HG03558 (cell line): ENCODE data around the gene YWHAE.
"Not testable (repeated sequence)": the region's sequence is repeated elsewhere in the genome, so short reads cannot be mapped to it uniquely, and the experiment has no call there.

ENCODE experiments used
- ATAC-seq: cut with Tn5 transposase; IDR thresholded peaks from one replicate; pipeline ENCODE4 v1.9.1; 2021; ENCODE audit warnings: moderate number of reproducible peaks; ENCODE audit not compliant: unreplicated experiment; ENCODE audit errors: extremely low read depth

The YWHAE gene

GRCh38 chr17:1375615-1376014, 24.4 kb downstream of the YWHAE start:
- ATAC-seq = no peak

GRCh38 chr17:1374431-1375177, 25.4 kb downstream of the YWHAE start:
- no peak for ATAC-seq

- ATAC-seq = no peak
Measured at GRCh38 chr17:1373707-1374237, 26.2 kb downstream of the YWHAE start.

- ATAC-seq = no peak
Measured at GRCh38 chr17:1372618-1373017, 27.4 kb downstream of the YWHAE start.

- no peak for ATAC-seq
Measured at GRCh38 chr17:1371893-1372590, 28.0 kb downstream of the YWHAE start.

- no peak for ATAC-seq
Measured at GRCh38 chr17:1368588-1368987, 31.4 kb downstream of the YWHAE start.

- no peak for ATAC-seq
Measured at GRCh38 chr17:1367351-1367745, 32.7 kb downstream of the YWHAE start.

GRCh38 chr17:1366234-1366633, 33.8 kb downstream of the YWHAE start:
- ATAC-seq = no peak

- ATAC-seq = no peak
Measured at GRCh38 chr17:1365445-1366039, 34.5 kb downstream of the YWHAE start.

- ATAC-seq = no peak
Measured at GRCh38 chr17:1362964-1363363, 37.1 kb downstream of the YWHAE start.

- no peak for ATAC-seq
Measured at GRCh38 chr17:1362065-1362848, 37.8 kb downstream of the YWHAE start.

- ATAC-seq = no peak
Measured at GRCh38 chr17:1360975-1361374, 39.0 kb downstream of the YWHAE start.

GRCh38 chr17:1360315-1360714, 39.7 kb downstream of the YWHAE start:
- not testable (repeated sequence) for ATAC-seq

- ATAC-seq = no peak
Measured at GRCh38 chr17:1354030-1354429, 46.0 kb downstream of the YWHAE start.

- ATAC-seq = not testable (repeated sequence)
Measured at GRCh38 chr17:1352530-1352929, 47.5 kb downstream of the YWHAE start.

GRCh38 chr17:1351971-1352370, 48.1 kb downstream of the YWHAE start:
- ATAC-seq = no peak

- ATAC-seq = no peak
Measured at GRCh38 chr17:1351275-1351674, 48.7 kb downstream of the YWHAE start.

GRCh38 chr17:1347589-1348323, 52.3 kb downstream of the YWHAE start:
- ATAC-seq = no peak

- no peak for ATAC-seq
Measured at GRCh38 chr17:1344521-1344920, 55.5 kb downstream of the YWHAE start.

- no peak for ATAC-seq
Measured at GRCh38 chr17:1343554-1343953, 56.5 kb downstream of the YWHAE start.
